Measurements from ENCODE around the gene MRM3. TPM values are rescaled to one million over a fixed set of nuclear protein-coding genes. Genes with fewer than 3 reads are reported as not detected.
"Not testable (repeated sequence)": the region's sequence is repeated elsewhere in the genome, so short reads cannot be mapped to it uniquely, and the experiment has no call there.

MRM3 gene
- total RNA-seq, 4 donors from 2014 or later = 20.5 to 33.9 (median 27.8) TPM

GRCh38 chr17:801660-802059 lies 19.5 kb downstream of the MRM3 start:
- WGBS, 2 donors (ENCODE audit: low coverage in 1 of 2) = 79 to 100% methylated on average over 2 to 5 of the region's 6 CpGs
- no peak for TF ChIP-seq POLR2A (IDR thresholded peaks at IDR 0.05)
- TF ChIP-seq EP300 (IDR thresholded peaks at IDR 0.05) = no peak
- TF ChIP-seq POLR2AphosphoS5 (IDR thresholded peaks at IDR 0.05) = no peak
- TF ChIP-seq, protein P1, sequence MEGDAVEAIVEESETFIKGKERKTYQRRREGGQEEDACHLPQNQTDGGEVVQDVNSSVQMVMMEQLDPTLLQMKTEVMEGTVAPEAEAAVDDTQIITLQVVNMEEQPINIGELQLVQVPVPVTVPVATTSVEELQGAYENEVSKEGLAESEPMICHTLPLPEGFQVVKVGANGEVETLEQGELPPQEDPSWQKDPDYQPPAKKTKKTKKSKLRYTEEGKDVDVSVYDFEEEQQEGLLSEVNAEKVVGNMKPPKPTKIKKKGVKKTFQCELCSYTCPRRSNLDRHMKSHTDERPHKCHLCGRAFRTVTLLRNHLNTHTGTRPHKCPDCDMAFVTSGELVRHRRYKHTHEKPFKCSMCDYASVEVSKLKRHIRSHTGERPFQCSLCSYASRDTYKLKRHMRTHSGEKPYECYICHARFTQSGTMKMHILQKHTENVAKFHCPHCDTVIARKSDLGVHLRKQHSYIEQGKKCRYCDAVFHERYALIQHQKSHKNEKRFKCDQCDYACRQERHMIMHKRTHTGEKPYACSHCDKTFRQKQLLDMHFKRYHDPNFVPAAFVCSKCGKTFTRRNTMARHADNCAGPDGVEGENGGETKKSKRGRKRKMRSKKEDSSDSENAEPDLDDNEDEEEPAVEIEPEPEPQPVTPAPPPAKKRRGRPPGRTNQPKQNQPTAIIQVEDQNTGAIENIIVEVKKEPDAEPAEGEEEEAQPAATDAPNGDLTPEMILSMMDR (IDR thresholded peaks at IDR 0.05) = no peak
- peaks cover 0 to 66% of the 10 kb centered on the region in 2 donors for H3K36me3 ChIP-seq
- ATAC-seq = no peak
- H3K4me3 ChIP-seq = no peak overlapping the region
- H3K27ac ChIP-seq = no peak overlapping the region
- H3K4me1 ChIP-seq = no peaks in the 10 kb centered on the region
- no peaks in the 10 kb centered on the region for H3K9me3 ChIP-seq
- no peaks in the 10 kb centered on the region for H3K27me3 ChIP-seq

DNA sequence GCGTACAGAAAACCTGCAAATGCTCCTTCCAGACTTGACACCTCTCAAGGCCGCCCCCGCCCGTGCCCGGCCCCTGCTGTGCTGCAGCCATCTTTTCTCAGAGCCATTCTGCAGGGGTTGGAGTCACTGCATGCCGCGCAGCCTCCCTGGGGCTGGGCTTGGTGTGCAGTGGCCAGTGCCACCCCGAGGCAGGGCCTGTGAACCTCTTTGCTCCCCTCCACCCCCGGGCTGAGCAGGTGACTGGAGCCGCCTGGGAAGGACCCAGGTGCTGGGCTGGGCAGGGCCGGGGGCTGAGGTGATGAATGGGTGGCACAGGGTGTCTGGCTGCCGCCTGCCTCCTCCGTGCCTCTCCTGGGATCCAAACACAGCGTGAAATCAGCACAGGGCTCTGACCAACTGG lies 20.3 kb downstream of the MRM3 start:
- TF ChIP-seq POLR2A (IDR thresholded peaks at IDR 0.05) (no peak), EP300 (IDR thresholded peaks at IDR 0.05) (no peak), POLR2AphosphoS5 (IDR thresholded peaks at IDR 0.05) (no peak)
- TF ChIP-seq, protein P1 (IDR thresholded peaks at IDR 0.05) = no peak
- H3K9me3 ChIP-seq = no peaks in the 10 kb centered on the region
- ATAC-seq = no peak
- H3K36me3 ChIP-seq = peaks cover 0 to 68% of the 10 kb centered on the region in 2 donors
- WGBS, 2 donors (ENCODE audit: low coverage in 1 of 2) = no CpG with 5 or more reads among the region's 14 CpGs
- H3K27me3 ChIP-seq = no peaks in the 10 kb centered on the region
- no peaks in the 10 kb centered on the region for H3K4me1 ChIP-seq
- H3K4me3 ChIP-seq = no peak overlapping the region
- no peak overlapping the region for H3K27ac ChIP-seq

DNA sequence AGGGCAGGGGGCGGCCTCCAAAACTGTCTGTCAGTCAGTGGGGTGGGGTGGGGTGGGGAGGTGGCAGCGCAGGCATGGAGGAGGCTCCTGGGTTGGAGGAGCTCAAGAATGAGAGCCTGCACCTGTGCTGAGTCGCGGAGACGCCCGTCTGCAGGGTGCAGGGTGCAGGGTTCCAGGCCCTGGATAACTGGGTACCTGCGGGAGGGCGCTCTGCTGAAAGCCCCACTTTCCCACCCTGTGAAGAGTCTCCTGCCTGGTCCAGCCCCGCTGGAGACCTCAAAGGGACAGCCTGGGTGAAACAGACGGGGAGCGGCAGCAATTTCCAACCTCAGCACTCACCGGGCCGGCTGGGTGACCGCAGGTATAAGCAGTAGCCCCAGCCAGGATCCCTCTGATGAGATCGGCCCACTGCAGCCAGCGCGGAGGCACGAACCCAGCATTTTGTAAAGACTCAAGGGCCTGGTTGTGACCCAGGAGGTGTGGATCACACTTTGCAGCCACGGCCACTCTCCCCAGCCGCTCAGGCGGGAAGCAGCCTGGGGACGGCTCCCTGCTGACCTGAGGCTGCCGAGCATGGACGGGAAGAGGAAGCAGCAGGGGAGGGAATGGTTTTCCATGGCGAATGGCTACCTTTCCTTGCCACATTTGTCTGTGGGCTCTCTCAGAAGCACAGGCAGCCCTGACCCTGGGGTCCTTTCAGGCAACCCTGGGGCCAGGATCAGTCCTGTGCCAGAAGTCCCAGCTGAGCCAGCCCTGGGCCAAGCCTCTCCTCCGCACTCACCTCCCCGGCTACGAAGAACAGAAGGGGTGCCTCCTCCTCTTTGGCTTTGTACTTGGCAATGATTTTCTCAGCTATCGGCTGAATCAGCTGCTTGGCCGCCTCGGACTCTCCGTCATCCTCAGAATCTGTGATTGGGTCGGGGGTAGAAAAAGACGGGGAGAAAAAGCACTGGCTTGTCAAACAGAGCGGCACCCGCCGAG lies 21.0 kb downstream of the MRM3 start:
- ATAC-seq = no peak
- H3K4me3 ChIP-seq = no peak overlapping the region
- 87% methylated on average over 7 of the region's 37 CpGs; no CpG with 5 or more reads in 1 of the 2 donors for WGBS, 2 donors (ENCODE audit: low coverage in 1 of 2)
- H3K27me3 ChIP-seq = no peaks in the 10 kb centered on the region
- H3K36me3 ChIP-seq = peaks cover 0 to 73% of the 10 kb centered on the region in 2 donors
- no peak overlapping the region for H3K27ac ChIP-seq
- no peaks in the 10 kb centered on the region for H3K9me3 ChIP-seq
- H3K4me1 ChIP-seq = no peaks in the 10 kb centered on the region
- TF ChIP-seq, protein P1 (IDR thresholded peaks at IDR 0.05) = no peak
- TF ChIP-seq EP300 (IDR thresholded peaks at IDR 0.05) (no peak), POLR2A (IDR thresholded peaks at IDR 0.05) (no peak), POLR2AphosphoS5 (IDR thresholded peaks at IDR 0.05) (no peak)

GRCh38 chr17:804541-805435 lies 22.6 kb downstream of the MRM3 start:
- H3K4me1 ChIP-seq = no peaks in the 10 kb centered on the region
- H3K9me3 ChIP-seq = no peaks in the 10 kb centered on the region
- H3K27ac ChIP-seq = no peak overlapping the region
- ATAC-seq = no peak
- no peaks in the 10 kb centered on the region for H3K27me3 ChIP-seq
- 0 to 88% methylated on average over 1 to 5 of the region's 41 CpGs for WGBS, 2 donors (ENCODE audit: low coverage in 1 of 2)
- TF ChIP-seq POLR2A (IDR thresholded peaks at IDR 0.05) (no peak), EP300 (IDR thresholded peaks at IDR 0.05) (no peak), POLR2AphosphoS5 (IDR thresholded peaks at IDR 0.05) (no peak)
- TF ChIP-seq, protein P1 (IDR thresholded peaks at IDR 0.05) = no peak
- peaks cover 0 to 77% of the 10 kb centered on the region in 2 donors for H3K36me3 ChIP-seq
- no peak overlapping the region for H3K4me3 ChIP-seq

DNA sequence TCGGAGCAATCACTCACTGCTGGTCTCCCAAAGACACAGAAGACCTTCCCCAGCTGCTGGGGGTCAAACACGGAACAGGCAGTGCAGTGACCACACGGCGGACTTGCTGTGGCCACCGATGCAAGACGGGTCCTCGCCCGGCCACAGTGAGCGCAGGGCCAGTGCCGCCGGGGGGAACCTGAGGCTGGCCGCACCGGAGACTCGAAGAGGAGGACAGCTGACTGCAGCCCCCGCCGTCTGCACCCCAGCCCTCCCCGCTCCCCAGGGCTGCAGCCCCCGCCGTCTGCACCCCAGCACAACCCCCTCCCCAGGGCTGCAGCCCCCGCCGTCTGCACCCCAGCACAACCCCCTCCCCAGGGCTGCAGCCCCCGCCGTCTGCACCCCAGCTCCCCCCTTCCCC lies 23.7 kb downstream of the MRM3 start:
- 87% methylated on average over 6 of the region's 23 CpGs; no CpG with 5 or more reads in 1 of the 2 donors for WGBS, 2 donors (ENCODE audit: low coverage in 1 of 2)
- peaks cover 0 to 66% of the 10 kb centered on the region in 2 donors for H3K36me3 ChIP-seq
- not testable (repeated sequence) for ATAC-seq, H3K27me3 ChIP-seq, H3K9me3 ChIP-seq, H3K27ac ChIP-seq, H3K4me1 ChIP-seq, H3K4me3 ChIP-seq

Measured in gastroesophageal sphincter (tissue), 4 donors.